ENCODE measurements around the gene LHFPL2.

The LHFPL2 gene

DNA sequence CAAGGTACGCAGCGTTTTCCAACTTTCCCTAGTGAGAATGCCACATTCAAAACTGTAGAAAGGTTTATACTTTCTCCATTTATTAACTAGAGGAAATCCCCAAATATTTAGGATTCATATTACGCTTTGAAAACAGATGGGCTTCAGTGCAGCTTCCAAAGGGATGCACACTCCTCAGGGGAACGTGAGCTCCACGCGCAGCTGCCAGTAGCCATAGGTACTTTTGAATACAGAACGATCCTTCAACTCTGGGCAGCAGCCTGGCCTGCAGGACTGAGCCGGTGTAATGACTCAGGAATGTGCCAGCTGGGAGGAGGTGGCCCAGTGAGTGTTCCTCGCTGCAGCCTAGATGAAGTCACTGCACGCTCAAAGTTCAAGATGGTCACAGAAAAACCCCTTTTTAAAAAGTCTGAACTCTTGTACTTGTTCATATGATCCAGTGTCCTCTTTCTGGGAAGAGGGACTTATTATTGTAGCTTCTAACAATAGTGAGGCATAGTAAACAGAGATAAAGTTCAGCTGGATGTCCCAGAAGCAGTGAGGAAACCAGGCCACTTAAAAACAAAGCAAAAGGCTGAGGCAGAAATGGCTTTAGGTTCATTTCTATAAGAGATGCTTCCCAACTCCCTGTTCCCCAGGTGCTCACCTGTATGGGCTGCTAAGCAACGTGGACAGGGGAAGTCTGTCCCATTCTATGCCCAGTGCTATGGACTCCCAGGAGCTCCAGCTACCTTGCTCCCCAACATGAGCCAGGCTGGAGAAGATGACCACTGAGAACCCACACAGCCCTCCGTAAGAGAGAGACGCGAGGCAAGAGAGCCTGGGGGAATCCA, 130.0 kb downstream of the LHFPL2 start:
- H3K4me3 Mint-ChIP-seq = no peak overlapping the region
- DNase-seq (ENCODE audit: low spot score in 2 of 2) (no peak), ATAC-seq (replicated peaks; ENCODE audit: extremely low read depth, poor library complexity, severe bottlenecking) (no peak)
- H3K4me1 Mint-ChIP-seq = no peaks in the 10 kb centered on the region
- no peak overlapping the region for H3K27ac Mint-ChIP-seq (ENCODE audit: low read depth)
- no peaks in the 10 kb centered on the region for H3K36me3 Mint-ChIP-seq (ENCODE audit: insufficient read depth)
- peaks cover 82% of the 10 kb centered on the region for H3K27me3 Mint-ChIP-seq
- no peaks in the 10 kb centered on the region for H3K9me3 Mint-ChIP-seq

GRCh38 chr5:78515670-78516069, 132.9 kb downstream of the LHFPL2 start:
- Mint-ChIP-seq H3K27ac (ENCODE audit: low read depth) (no peak overlapping the region), H3K36me3 (ENCODE audit: insufficient read depth) (no peaks in the 10 kb centered on the region), H3K27me3 (peaks cover 88% of the 10 kb centered on the region), H3K4me3 (no peak overlapping the region), H3K4me1 (no peaks in the 10 kb centered on the region), H3K9me3 (no peaks in the 10 kb centered on the region)
- DNase-seq (ENCODE audit: low spot score in 2 of 2) (no peak), ATAC-seq (replicated peaks; ENCODE audit: extremely low read depth, poor library complexity, severe bottlenecking) (no peak)

DNA sequence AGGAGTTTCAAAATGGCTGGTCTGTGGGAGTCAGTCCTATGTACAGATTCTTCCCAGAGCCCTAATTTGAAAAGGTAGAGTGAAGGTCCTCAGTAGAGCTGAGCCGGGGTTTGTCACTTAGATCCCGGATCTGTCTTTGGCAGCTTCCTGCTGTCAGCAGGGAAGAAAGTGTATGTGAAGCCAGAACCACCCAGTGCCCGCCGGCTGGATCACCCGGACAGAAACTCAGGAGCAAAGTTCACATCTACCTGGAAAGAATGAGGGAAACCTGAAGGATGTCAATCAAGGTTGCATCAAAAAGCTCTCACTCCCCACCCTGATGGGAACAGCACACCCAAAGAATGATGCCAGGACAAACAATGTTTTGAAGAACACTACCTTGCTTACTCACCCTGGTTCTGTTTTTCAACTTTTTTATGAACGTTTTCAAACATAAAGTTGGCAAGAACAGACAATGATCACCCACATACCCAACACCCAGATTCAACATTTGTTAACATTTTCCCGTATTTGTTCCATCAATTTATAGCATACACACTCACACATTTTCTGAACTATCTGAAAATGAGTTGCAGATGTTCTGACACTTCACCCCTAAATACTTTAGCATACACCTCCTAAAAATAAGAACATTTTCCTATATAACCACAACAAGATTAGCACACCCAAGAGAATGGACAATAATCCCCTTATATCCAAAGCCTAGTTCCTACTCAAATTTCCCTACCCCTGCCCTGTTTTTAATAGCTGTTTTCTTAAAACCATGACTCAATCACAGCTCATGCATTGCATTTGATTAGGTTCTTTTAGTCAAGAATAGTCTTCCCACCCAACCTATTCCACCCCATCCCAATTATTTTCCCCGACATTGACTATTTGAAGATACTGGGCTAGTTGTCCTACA, 133.9 kb downstream of the LHFPL2 start:
- Mint-ChIP-seq H3K36me3 (ENCODE audit: insufficient read depth) (no peaks in the 10 kb centered on the region), H3K4me1 (peaks cover 2% of the 10 kb centered on the region), H3K9me3 (no peaks in the 10 kb centered on the region), H3K4me3 (no peak overlapping the region), H3K27ac (ENCODE audit: low read depth) (no peak overlapping the region), H3K27me3 (peaks cover 88% of the 10 kb centered on the region)
- no peak for ATAC-seq (replicated peaks; ENCODE audit: extremely low read depth, poor library complexity, severe bottlenecking)
- no peak for DNase-seq (ENCODE audit: low spot score in 2 of 2)

GRCh38 chr5:78513441-78513840, 135.1 kb downstream of the LHFPL2 start:
- H3K4me1 Mint-ChIP-seq = peaks cover 11% of the 10 kb centered on the region
- peaks cover 88% of the 10 kb centered on the region for H3K27me3 Mint-ChIP-seq
- H3K4me3 Mint-ChIP-seq = no peak overlapping the region
- H3K27ac Mint-ChIP-seq (ENCODE audit: low read depth) = no peak overlapping the region
- no peaks in the 10 kb centered on the region for H3K36me3 Mint-ChIP-seq (ENCODE audit: insufficient read depth)
- H3K9me3 Mint-ChIP-seq = no peaks in the 10 kb centered on the region
- no peak for ATAC-seq (replicated peaks; ENCODE audit: extremely low read depth, poor library complexity, severe bottlenecking)
- no peak for DNase-seq (ENCODE audit: low spot score in 2 of 2)

DNA sequence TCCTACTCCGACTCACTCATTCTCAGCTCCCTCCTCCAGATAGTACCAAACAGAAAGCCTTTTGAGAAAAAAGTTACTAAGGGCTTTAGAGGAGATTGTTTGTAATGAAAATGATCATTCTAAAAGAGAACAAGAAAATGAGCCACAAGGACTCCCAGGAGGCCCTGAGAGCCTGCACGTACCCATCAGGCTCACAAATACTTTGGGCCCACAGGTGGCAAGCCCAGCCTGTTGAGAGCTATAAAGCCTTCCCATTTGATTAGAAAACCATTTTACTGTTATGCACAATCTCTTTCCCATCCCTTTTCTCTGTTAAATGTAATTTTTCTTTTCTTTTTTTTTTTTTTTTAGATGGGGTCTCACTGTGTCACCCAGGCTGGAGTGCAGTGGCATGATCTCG, 136.1 kb downstream of the LHFPL2 start:
- Mint-ChIP-seq H3K36me3 (ENCODE audit: insufficient read depth) (no peaks in the 10 kb centered on the region), H3K27me3 (peaks cover 95% of the 10 kb centered on the region), H3K4me1 (peaks cover 11% of the 10 kb centered on the region), H3K4me3 (no peak overlapping the region), H3K27ac (ENCODE audit: low read depth) (no peak overlapping the region), H3K9me3 (no peaks in the 10 kb centered on the region)
- ATAC-seq (replicated peaks; ENCODE audit: extremely low read depth, poor library complexity, severe bottlenecking) = no peak
- DNase-seq (ENCODE audit: low spot score in 2 of 2) = no peak

GRCh38 chr5:78511121-78511906, 137.3 kb downstream of the LHFPL2 start:
- H3K9me3 Mint-ChIP-seq = no peaks in the 10 kb centered on the region
- DNase-seq (ENCODE audit: low spot score in 2 of 2) (no peak), ATAC-seq (replicated peaks; ENCODE audit: extremely low read depth, poor library complexity, severe bottlenecking) (no peak)
- H3K4me1 Mint-ChIP-seq = peaks cover 11% of the 10 kb centered on the region
- H3K36me3 Mint-ChIP-seq (ENCODE audit: insufficient read depth) = no peaks in the 10 kb centered on the region
- H3K27ac Mint-ChIP-seq (ENCODE audit: low read depth) = no peak overlapping the region
- peaks cover 95% of the 10 kb centered on the region for H3K27me3 Mint-ChIP-seq
- H3K4me3 Mint-ChIP-seq = peak overlapping the region; percentile 78

GRCh38 chr5:78509884-78510769, 138.4 kb downstream of the LHFPL2 start:
- peak overlapping the region; percentile 78 for H3K4me3 Mint-ChIP-seq
- peaks cover 90% of the 10 kb centered on the region for H3K27me3 Mint-ChIP-seq
- H3K36me3 Mint-ChIP-seq (ENCODE audit: insufficient read depth) = no peaks in the 10 kb centered on the region

GRCh38 chr5:78509145-78509865, 139.3 kb downstream of the LHFPL2 start:
- DNase-seq (ENCODE audit: low spot score in 2 of 2) = no peak
- ATAC-seq (replicated peaks; ENCODE audit: extremely low read depth, poor library complexity, severe bottlenecking) = peak; percentile 25
- peak overlapping the region; percentile 78 for H3K4me3 Mint-ChIP-seq
- H3K9me3 Mint-ChIP-seq = no peaks in the 10 kb centered on the region
- H3K36me3 Mint-ChIP-seq (ENCODE audit: insufficient read depth) = no peaks in the 10 kb centered on the region
- peaks cover 90% of the 10 kb centered on the region for H3K27me3 Mint-ChIP-seq
- H3K27ac Mint-ChIP-seq (ENCODE audit: low read depth) = peak overlapping the region; percentile 57
- H3K4me1 Mint-ChIP-seq = peaks cover 11% of the 10 kb centered on the region

More at GRCh38 chr5:78509884-78510769, 138.4 kb downstream of the LHFPL2 start:
- ATAC-seq (replicated peaks; ENCODE audit: extremely low read depth, poor library complexity, severe bottlenecking) = peak; percentile 55
- H3K27ac Mint-ChIP-seq (ENCODE audit: low read depth) = peak overlapping the region; percentile 57
- peaks cover 11% of the 10 kb centered on the region for H3K4me1 Mint-ChIP-seq
- no peaks in the 10 kb centered on the region for H3K9me3 Mint-ChIP-seq
- no peak for DNase-seq (ENCODE audit: low spot score in 2 of 2)

GRCh38 chr5:78508186-78508765, 140.3 kb downstream of the LHFPL2 start:
- H3K4me3 Mint-ChIP-seq = no peak overlapping the region
- peaks cover 90% of the 10 kb centered on the region for H3K27me3 Mint-ChIP-seq
- no peak overlapping the region for H3K27ac Mint-ChIP-seq (ENCODE audit: low read depth)
- H3K9me3 Mint-ChIP-seq = no peaks in the 10 kb centered on the region
- DNase-seq (ENCODE audit: low spot score in 2 of 2) = no peak
- no peaks in the 10 kb centered on the region for H3K36me3 Mint-ChIP-seq (ENCODE audit: insufficient read depth)
- no peak for ATAC-seq (replicated peaks; ENCODE audit: extremely low read depth, poor library complexity, severe bottlenecking)
- peaks cover 11% of the 10 kb centered on the region for H3K4me1 Mint-ChIP-seq

DNA sequence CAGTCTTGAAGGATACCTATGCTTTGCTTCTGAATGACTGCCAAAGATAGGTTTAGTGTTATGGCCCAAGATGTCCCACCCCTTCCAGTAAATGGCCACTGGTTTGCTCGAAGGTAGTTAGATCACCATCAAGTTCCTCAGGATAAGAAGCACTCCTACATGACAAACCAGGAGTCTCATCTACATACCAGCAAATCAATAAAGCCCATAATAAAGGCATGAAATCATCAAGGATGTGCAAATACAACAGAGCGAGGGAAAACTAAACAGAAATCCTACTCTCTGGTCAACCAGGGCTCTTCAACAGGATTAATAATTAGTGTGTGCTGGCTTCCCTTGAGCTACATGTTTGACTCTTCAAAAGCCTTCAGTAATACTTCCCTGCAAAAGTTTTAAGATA, 141.0 kb downstream of the LHFPL2 start:
- Mint-ChIP-seq H3K27ac (ENCODE audit: low read depth) (no peak overlapping the region), H3K4me1 (peaks cover 11% of the 10 kb centered on the region), H3K36me3 (ENCODE audit: insufficient read depth) (no peaks in the 10 kb centered on the region), H3K9me3 (no peaks in the 10 kb centered on the region), H3K4me3 (no peak overlapping the region), H3K27me3 (peaks cover 90% of the 10 kb centered on the region)
- no peak for ATAC-seq (replicated peaks; ENCODE audit: extremely low read depth, poor library complexity, severe bottlenecking)
- DNase-seq (ENCODE audit: low spot score in 2 of 2) = no peak

All from central memory CD8-positive, alpha-beta T cell (primary cell).